MM.1S (cell line): ENCODE data around the gene PMPCA.
A peak's percentile ranks its signal among the peaks of the same experiment; 100 is the strongest.

Source experiments
- DNase-seq: peaks from one replicate; pipeline ENCODE4 v3.0.0-alpha.2; 2015
- H2AFZ ChIP-seq: fragments of 300-600 bp; sonication (generic); 2 replicates; pipeline ENCODE4 v1.6.0; 2016; ENCODE audit warnings: antibody characterized with exemption, low read length
- H3F3A ChIP-seq: fragments of 300-600 bp; sonication (generic); 2 replicates; pipeline ENCODE4 v1.6.1; 2016; ENCODE audit warnings: mild to moderate bottlenecking, antibody characterized with exemption, low read length, moderate library complexity, mixed read lengths; ENCODE audit not compliant: insufficient read depth
- H3K27ac ChIP-seq: fragments of 300-600 bp; sonication (generic); 2 replicates; pipeline ENCODE4 v1.5.1; 2016; ENCODE audit warnings: mild to moderate bottlenecking, low read length
- H3K27me3 ChIP-seq: fragments of 300-600 bp; sonication (generic); replicated peaks from 2 replicates; pipeline ENCODE4 v1.6.0; 2016; ENCODE audit warnings: low read length; ENCODE audit not compliant: insufficient read depth
- H3K36me3 ChIP-seq: fragments of 300-600 bp; sonication (generic); replicated peaks from 2 replicates; pipeline ENCODE4 v1.6.1; 2016; ENCODE audit warnings: mild to moderate bottlenecking, low read length, mixed read lengths; ENCODE audit not compliant: insufficient read depth
- H3K4me1 ChIP-seq: fragments of 300-600 bp; sonication (generic); 2 replicates; pipeline ENCODE4 v1.6.1; 2016; ENCODE audit warnings: low read length, mixed read lengths
- H3K4me2 ChIP-seq: fragments of 300-600 bp; sonication (generic); 2 replicates; pipeline ENCODE4 v1.6.0; 2016; ENCODE audit warnings: low read depth, low read length
- H3K4me3 ChIP-seq: fragments of 300-600 bp; sonication (generic); 2 replicates; pipeline ENCODE4 v1.5.1; 2016; ENCODE audit warnings: low read length, mixed read lengths
- H3K79me2 ChIP-seq: fragments of 300-600 bp; sonication (generic); 2 replicates; pipeline ENCODE4 v1.6.1; 2016; ENCODE audit warnings: mixed run types, low read length, mixed read lengths
- H3K9ac ChIP-seq: fragments of 300-600 bp; sonication (generic); 2 replicates; pipeline ENCODE4 v1.6.1; 2016; ENCODE audit warnings: low read length, mixed read lengths
- H3K9me2 ChIP-seq: fragments of 300-600 bp; sonication (generic); replicated peaks from 2 replicates; pipeline ENCODE4 v1.6.1; 2016; ENCODE audit warnings: mild to moderate bottlenecking, low read length, mixed read lengths; ENCODE audit not compliant: insufficient read depth
- H3K9me3 ChIP-seq: fragments of 300-600 bp; sonication (generic); replicated peaks from 2 replicates; pipeline ENCODE4 v1.6.1; 2016; ENCODE audit warnings: mild to moderate bottlenecking, low read length, mixed read lengths; ENCODE audit not compliant: insufficient read depth
- H4K20me1 ChIP-seq: fragments of 300-600 bp; sonication (generic); 2 replicates; pipeline ENCODE4 v1.6.1; 2016; ENCODE audit warnings: mild to moderate bottlenecking, low read length, moderate library complexity, mixed read lengths; ENCODE audit not compliant: insufficient read depth
- EZH2 ChIP-seq: fragments of 300-600 bp; sonication (generic); optimal IDR thresholded peaks from 2 replicates; pipeline ENCODE3; 2017; ENCODE audit warnings: low read depth, mild to moderate bottlenecking, antibody characterized with exemption, low read length, mixed read lengths
- EZH2phosphoT487 ChIP-seq: fragments of 300-600 bp; sonication (generic); IDR thresholded peaks from 2 replicates; pipeline ENCODE4 v1.6.1; 2018; ENCODE audit warnings: antibody characterized with exemption, low read length
- TF ChIP-seq, protein P1 (sequence below): fragments of 300-600 bp; sonication (generic); IDR thresholded peaks from 2 replicates; pipeline ENCODE4 v1.5.1; 2016; ENCODE audit warnings: antibody characterized with exemption, low read length, mixed read lengths

Gene PMPCA

DNA sequence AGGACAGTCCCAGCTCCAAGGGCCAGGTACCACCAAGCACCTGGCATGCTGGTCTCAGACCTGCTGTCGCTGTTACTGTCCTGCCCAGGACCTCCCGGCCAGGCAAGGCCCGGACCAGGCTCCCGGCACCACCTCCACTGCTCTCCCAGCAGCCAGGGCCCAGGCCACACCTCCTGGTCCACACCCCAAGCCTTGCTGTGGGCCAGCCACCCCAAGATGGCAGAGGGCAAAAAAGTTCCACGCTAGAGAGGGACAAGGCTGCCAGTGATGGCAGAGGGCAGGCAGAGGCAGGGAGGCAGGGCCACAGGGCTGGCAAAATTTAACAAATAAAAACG, 48.0 kb upstream of the PMPCA start:
- H3F3A ChIP-seq: no peaks in the 10 kb centered on the region
- no peaks in the 10 kb centered on the region for H3K36me3 ChIP-seq
- TF ChIP-seq EZH2phosphoT487: no peak
- TF ChIP-seq, protein P1, sequence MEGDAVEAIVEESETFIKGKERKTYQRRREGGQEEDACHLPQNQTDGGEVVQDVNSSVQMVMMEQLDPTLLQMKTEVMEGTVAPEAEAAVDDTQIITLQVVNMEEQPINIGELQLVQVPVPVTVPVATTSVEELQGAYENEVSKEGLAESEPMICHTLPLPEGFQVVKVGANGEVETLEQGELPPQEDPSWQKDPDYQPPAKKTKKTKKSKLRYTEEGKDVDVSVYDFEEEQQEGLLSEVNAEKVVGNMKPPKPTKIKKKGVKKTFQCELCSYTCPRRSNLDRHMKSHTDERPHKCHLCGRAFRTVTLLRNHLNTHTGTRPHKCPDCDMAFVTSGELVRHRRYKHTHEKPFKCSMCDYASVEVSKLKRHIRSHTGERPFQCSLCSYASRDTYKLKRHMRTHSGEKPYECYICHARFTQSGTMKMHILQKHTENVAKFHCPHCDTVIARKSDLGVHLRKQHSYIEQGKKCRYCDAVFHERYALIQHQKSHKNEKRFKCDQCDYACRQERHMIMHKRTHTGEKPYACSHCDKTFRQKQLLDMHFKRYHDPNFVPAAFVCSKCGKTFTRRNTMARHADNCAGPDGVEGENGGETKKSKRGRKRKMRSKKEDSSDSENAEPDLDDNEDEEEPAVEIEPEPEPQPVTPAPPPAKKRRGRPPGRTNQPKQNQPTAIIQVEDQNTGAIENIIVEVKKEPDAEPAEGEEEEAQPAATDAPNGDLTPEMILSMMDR: no peak
- TF ChIP-seq EZH2: no peak

GRCh38 chr9:136363106-136363948, 47.1 kb upstream of the PMPCA start, which contains the start of gene DNLZ:
TSS of gene DNLZ (minus strand) at chr9:136363744. CDS start at chr9:136363714, 30 bp downstream.
- no peaks in the 10 kb centered on the region for H3K9me3 ChIP-seq
- no peaks in the 10 kb centered on the region for H3K9me2 ChIP-seq
- H3K27ac ChIP-seq: peak within 1 kb of the TSS; percentile 24; the same call in 1 of the 2 replicates
- H3K4me3 ChIP-seq: peak within 1 kb of the TSS; percentile 67
- peak within 1 kb of the TSS; percentile 74 for H3K9ac ChIP-seq
- peaks cover 5% of the 10 kb centered on the region for H3K4me1 ChIP-seq
- peaks cover 10% of the 10 kb centered on the region for H3K27me3 ChIP-seq
- 0 out of 2 replicates have a peak within 1 kb of the TSS, but pooled peaks have one; percentile 52 for H2AFZ ChIP-seq
- H3K79me2 ChIP-seq: peaks cover 11% of the 10 kb centered on the region; the same call in 1 of the 2 replicates
- TF ChIP-seq EZH2phosphoT487 (no peak), EZH2 (no peak)
- TF ChIP-seq, protein P1: peak; percentile 89
- peak; percentile 89 for DNase-seq
- H3K36me3 ChIP-seq: no peaks in the 10 kb centered on the region
- H3F3A ChIP-seq: no peaks in the 10 kb centered on the region
- no peaks in the 10 kb centered on the region; the same call in 1 of the 2 replicates for H4K20me1 ChIP-seq
- H3K4me2 ChIP-seq: peak within 1 kb of the TSS; percentile 45

More for the DNA sequence above, 48.0 kb upstream of the PMPCA start:
- H2AFZ ChIP-seq: no peak overlapping the region
- H3K4me2 ChIP-seq: no peak overlapping the region
- H3K9ac ChIP-seq: no peak overlapping the region
- H3K27ac ChIP-seq: no peak overlapping the region
- H3K4me3 ChIP-seq: no peak overlapping the region
- H3K9me2 ChIP-seq: no peaks in the 10 kb centered on the region
- H3K4me1 ChIP-seq: peaks cover 5% of the 10 kb centered on the region
- DNase-seq: no peak
- H4K20me1 ChIP-seq: no peaks in the 10 kb centered on the region; the same call in 1 of the 2 replicates
- no peaks in the 10 kb centered on the region for H3K9me3 ChIP-seq
- peaks cover 11% of the 10 kb centered on the region; the same call in 1 of the 2 replicates for H3K79me2 ChIP-seq
- H3K27me3 ChIP-seq: 0 out of 2 replicates have a peak, but pooled peaks cover 4% of the 10 kb centered on the region

DNA sequence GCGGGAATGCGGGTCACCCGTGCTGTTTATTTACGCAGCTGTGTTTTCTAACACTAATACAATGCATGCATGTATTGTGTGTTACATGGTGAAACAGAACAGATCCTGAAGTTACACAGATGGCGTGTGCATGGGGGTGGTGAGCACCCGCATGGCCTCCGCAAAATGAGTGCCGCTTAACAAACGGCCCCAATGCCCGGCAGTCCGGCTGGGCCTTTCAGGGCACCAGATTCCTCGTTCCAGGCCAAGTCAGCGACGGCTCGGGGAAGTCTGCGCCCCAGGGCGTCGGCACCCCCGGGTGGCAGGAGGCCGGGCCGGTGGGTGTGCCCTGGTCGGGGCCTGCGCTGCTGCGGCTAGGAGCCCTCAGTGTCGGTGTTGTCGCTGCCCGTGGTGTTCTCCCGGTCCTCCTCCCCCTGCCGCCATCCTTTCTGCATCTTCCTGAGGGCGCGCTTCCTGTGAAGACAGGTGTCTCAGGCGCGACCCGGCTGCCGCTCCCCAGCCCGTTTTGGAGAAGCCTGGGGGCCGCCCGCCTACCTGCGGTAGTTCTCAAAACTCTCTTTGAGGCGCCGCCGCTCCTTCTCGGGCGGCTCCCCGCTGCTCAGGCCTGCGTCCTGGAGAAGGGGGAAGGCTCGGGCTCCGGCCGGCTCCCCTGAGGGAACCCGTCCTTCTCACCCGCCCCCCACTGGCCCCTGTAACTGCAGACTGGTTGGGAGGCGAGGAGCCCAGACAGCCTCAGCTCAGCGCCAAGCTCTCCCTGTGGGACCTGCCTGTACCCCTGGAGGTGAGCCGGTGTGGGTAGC, 46.3 kb upstream of the PMPCA start:
- Histone ChIP-seq H3K9me3 (no peaks in the 10 kb centered on the region), H3K4me3 (no peak overlapping the region), H4K20me1 (no peaks in the 10 kb centered on the region; the same call in 1 of the 2 replicates), H3K79me2 (peaks cover 11% of the 10 kb centered on the region; the same call in 1 of the 2 replicates), H3K27ac (no peak overlapping the region), H3K36me3 (no peaks in the 10 kb centered on the region), H3K27me3 (peaks cover 16% of the 10 kb centered on the region), H2AFZ (0 out of 2 replicates have a peak overlapping the region, but pooled peaks have one; percentile 52), H3K9ac (no peak overlapping the region), H3K9me2 (no peaks in the 10 kb centered on the region), H3F3A (no peaks in the 10 kb centered on the region), H3K4me1 (peaks cover 5% of the 10 kb centered on the region), H3K4me2 (peak overlapping the region; percentile 45)
- DNase-seq: peak; percentile 7
- TF ChIP-seq, protein P1: no peak
- no peak for TF ChIP-seq EZH2
- TF ChIP-seq EZH2phosphoT487: no peak
